PC-9 (cell line): Measurements from ENCODE around the gene FERMT3. TPM values are rescaled to one million over a fixed set of nuclear protein-coding genes. Genes with fewer than 3 reads are reported as not detected.

Experiments used
- BruUV-seq: library from RNA; stranded (reverse); fragments of 400-500 nt; replicated peaks from 2 replicates; lab custom pipeline; 2021; lab: Mats Ljungman, UMichigan
- CTCF ChIA-PET: fragments of 300-600 bp; sonication (Branson Sonifier 250); formaldehyde crosslinking; loops from one replicate; lab custom pipeline; 2022; ENCODE audit warnings: antibody characterized with exemption; lab: Charles Lee
- POLR2A ChIA-PET: fragments of 300-600 bp; sonication (Branson Sonifier 250); formaldehyde crosslinking; loops from one replicate; lab custom pipeline; 2022; ENCODE audit warnings: antibody characterized with exemption; ENCODE audit not compliant: unreplicated experiment; lab: Charles Lee
- DNase-seq, 2 experiments: peaks; one replicate each; pipeline versions ENCODE4 v3.0.0 to v3.0.0-alpha.2; 2015 to 2022; ENCODE audit warnings: mixed read lengths in 1 of 2
- H2AFZ ChIP-seq: fragments of 200-600 bp; sonication (generic); 2 replicates; pipeline ENCODE4 v1.8.1; 2017; ENCODE audit warnings: antibody characterized with exemption
- H3F3A ChIP-seq: fragments of 200-600 bp; sonication (generic); 2 replicates; pipeline ENCODE4 v1.8.1; 2017; ENCODE audit warnings: antibody characterized with exemption, mild to moderate bottlenecking, low read depth; ENCODE audit not compliant: insufficient read depth
- H3K27ac ChIP-seq: fragments of 200-600 bp; sonication (generic); 2 replicates; pipeline ENCODE4 v1.6.1; 2016; ENCODE audit warnings: mixed run types
- H3K27me3 ChIP-seq: fragments of 200-600 bp; sonication (generic); 2 replicates; pipeline ENCODE4 v1.6.1; 2016; ENCODE audit warnings: low read depth, mixed run types; ENCODE audit not compliant: insufficient read depth
- H3K36me3 ChIP-seq: fragments of 200-600 bp; sonication (generic); 2 replicates; pipeline ENCODE4 v1.6.1; 2016; ENCODE audit warnings: low read depth, mixed run types
- H3K4me1 ChIP-seq: fragments of 200-600 bp; sonication (generic); replicated peaks from 2 replicates; pipeline ENCODE4 v1.6.1; 2016; ENCODE audit warnings: mixed run types; ENCODE audit not compliant: insufficient read depth
- H3K4me2 ChIP-seq: fragments of 200-600 bp; sonication (generic); 2 replicates; pipeline ENCODE4 v1.6.1; 2017; ENCODE audit warnings: mixed run types
- H3K4me3 ChIP-seq: fragments of 200-600 bp; sonication (generic); 2 replicates; pipeline ENCODE4 v1.6.1; 2016; ENCODE audit warnings: mixed run types
- H3K79me2 ChIP-seq: fragments of 200-600 bp; sonication (generic); 2 replicates; pipeline ENCODE4 v1.6.1; 2017; ENCODE audit warnings: low read depth, mixed run types
- H3K9me2 ChIP-seq: fragments of 200-600 bp; sonication (generic); 2 replicates; pipeline ENCODE4 v1.8.1; 2017; ENCODE audit warnings: mild to moderate bottlenecking; ENCODE audit not compliant: insufficient read depth
- H3K9me3 ChIP-seq: fragments of 200-600 bp; sonication (generic); 2 replicates; pipeline ENCODE4 v1.8.1; 2016; ENCODE audit warnings: low read depth; ENCODE audit not compliant: insufficient read depth
- H4K20me1 ChIP-seq: fragments of 200-600 bp; sonication (generic); 2 replicates; pipeline ENCODE4 v1.8.1; 2017; ENCODE audit not compliant: insufficient read depth
- CTCF ChIP-seq: fragments of 200-600 bp; sonication (generic); conservative IDR thresholded peaks from 2 replicates; pipeline ENCODE4 v1.6.1; 2017; ENCODE audit warnings: mixed run types, antibody characterized with exemption, mild to moderate bottlenecking, moderate library complexity
- EZH2 ChIP-seq: fragments of 200-600 bp; sonication (generic); IDR thresholded peaks from 2 replicates; pipeline ENCODE4 v1.8.0; 2017; ENCODE audit warnings: antibody characterized with exemption, low read depth
- intact Hi-C: fragments of 100-400 bp; cut with micrococcal nuclease; formaldehyde crosslinking; loops from one replicate; pipeline ENCODE4 v1.10.0; 2022; ENCODE audit not compliant: unreplicated experiment
- total RNA-seq: library from RNA; stranded (reverse); gene quantifications from 2 replicates; pipeline ENCODE4 v1.2.3, GENCODE V29; 2021

FERMT3 gene
- total RNA-seq, 1 experiment from 2014 or later = 5.0 TPM

- Histone ChIP-seq H4K20me1 (peaks cover 13% of the 10 kb centered on the region), H3K9me2 (no peaks in the 10 kb centered on the region), H2AFZ (peak within 1 kb of the TSS; percentile 67; the same call in 1 of the 2 replicates), H3K4me1 (peaks cover 31% of the 10 kb centered on the region), H3F3A (peaks cover 37% of the 10 kb centered on the region), H3K79me2 (peaks cover 14% of the 10 kb centered on the region), H3K27me3 (no peaks in the 10 kb centered on the region), H3K9me3 (no peaks in the 10 kb centered on the region), H3K4me3 (peak within 1 kb of the TSS; percentile 84), H3K4me2 (peak within 1 kb of the TSS; percentile 93), H3K36me3 (no peaks in the 10 kb centered on the region; the same call in 1 of the 2 replicates), H3K27ac (no peak within 1 kb of the TSS)
- TSS peak; percentile 37 for BruUV-seq
- TF ChIP-seq EZH2 (no peak), CTCF (no peak)
- intact Hi-C loops = loop anchor here (2.0 to 5.0 kb wide), 2 partner anchors 43 to 47 kb away; partner anchors contain the start of gene STIP1
- ChIA-PET CTCF (no interaction called here), POLR2A (interaction anchor here (0.7 kb wide), 1 partner anchor 610 kb away, joined by 4 read pairs; no protein-coding TSS in a partner anchor)
- peak in 1 of 2 experiments; percentile 87 for DNase-seq
Observed at GRCh38 chr11:64233913-64234586, 27.5 kb downstream of the FERMT3 start, which contains the start of gene VEGFB. Gene VEGFB, plus strand, starts transcription at chr11:64234584. Its CDS starts 250 bp downstream, at chr11:64234834.

GRCh38 chr11:64234647-64235379, 28.3 kb downstream of the FERMT3 start:
- Histone ChIP-seq H3F3A (peaks cover 37% of the 10 kb centered on the region), H3K4me3 (peak overlapping the region; percentile 84), H3K9me3 (no peaks in the 10 kb centered on the region), H3K36me3 (no peaks in the 10 kb centered on the region; the same call in 1 of the 2 replicates), H4K20me1 (peaks cover 13% of the 10 kb centered on the region), H2AFZ (peak overlapping the region; percentile 67; the same call in 1 of the 2 replicates), H3K9me2 (no peaks in the 10 kb centered on the region), H3K27ac (no peak overlapping the region), H3K79me2 (peaks cover 14% of the 10 kb centered on the region), H3K27me3 (no peaks in the 10 kb centered on the region), H3K4me1 (peaks cover 36% of the 10 kb centered on the region), H3K4me2 (peak overlapping the region; percentile 93)
- no peak for TF ChIP-seq EZH2
- TF ChIP-seq CTCF = no peak
- intact Hi-C loops = loop anchor here (2.0 to 5.0 kb wide), 2 partner anchors 42 to 48 kb away; partner anchors contain the start of gene STIP1
- ChIA-PET CTCF (no interaction called here), POLR2A (no interaction called here)
- peak in 1 of 2 experiments; percentile 73 for DNase-seq
- no TSS peak for BruUV-seq

DNA sequence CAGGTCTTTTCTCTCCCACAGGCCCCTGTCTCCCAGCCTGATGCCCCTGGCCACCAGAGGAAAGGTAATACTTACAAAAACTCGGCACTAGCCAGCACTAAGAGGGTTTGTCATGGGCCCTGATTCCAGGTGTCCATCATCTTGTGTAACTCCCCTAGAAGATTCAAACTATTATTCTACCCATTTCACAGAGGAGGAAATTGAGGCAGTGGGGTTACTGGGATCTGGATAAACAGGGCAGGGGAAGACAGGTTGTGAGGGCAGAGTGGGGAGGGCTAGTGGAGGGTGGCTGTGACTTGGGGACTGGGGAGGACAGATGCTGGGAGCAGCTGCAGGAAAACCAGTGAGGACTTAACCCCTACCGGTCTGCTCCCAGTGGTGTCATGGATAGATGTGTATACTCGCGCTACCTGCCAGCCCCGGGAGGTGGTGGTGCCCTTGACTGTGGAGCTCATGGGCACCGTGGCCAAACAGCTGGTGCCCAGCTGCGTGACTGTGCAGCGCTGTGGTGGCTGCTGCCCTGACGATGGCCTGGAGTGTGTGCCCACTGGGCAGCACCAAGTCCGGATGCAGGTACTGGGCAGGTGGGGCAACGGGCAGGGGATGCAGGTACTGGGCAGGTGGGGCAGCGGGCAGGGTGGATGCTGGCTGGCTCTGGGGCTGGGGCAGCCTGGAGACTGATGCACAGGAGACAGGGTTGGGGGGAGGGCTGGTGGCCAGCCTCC, 29.1 kb downstream of the FERMT3 start:
- Histone ChIP-seq H2AFZ (no peak overlapping the region), H3K27ac (no peak overlapping the region), H4K20me1 (peaks cover 13% of the 10 kb centered on the region), H3K4me2 (peak overlapping the region; percentile 93), H3F3A (peaks cover 42% of the 10 kb centered on the region), H3K9me2 (no peaks in the 10 kb centered on the region), H3K9me3 (no peaks in the 10 kb centered on the region), H3K4me1 (peaks cover 38% of the 10 kb centered on the region), H3K27me3 (no peaks in the 10 kb centered on the region), H3K79me2 (peaks cover 14% of the 10 kb centered on the region), H3K36me3 (no peaks in the 10 kb centered on the region; the same call in 1 of the 2 replicates), H3K4me3 (peak overlapping the region; percentile 84)
- TF ChIP-seq CTCF (no peak), EZH2 (no peak)
- no TSS peak for BruUV-seq
- ChIA-PET POLR2A (no interaction called here), CTCF (no interaction called here)
- intact Hi-C loops = loop anchor here (2.0 kb wide), 1 partner anchor 41 kb away; no protein-coding TSS in a partner anchor
- DNase-seq = peak in 1 of 2 experiments; percentile 18
